WTC11 (cell line): Measurements from ENCODE around the gene CMTM2. TPM values are rescaled to one million over a fixed set of nuclear protein-coding genes. Genes with fewer than 3 reads are reported as not detected.

Source experiments
- ATAC-seq: fragments of 200-7000 bp; cut with Tn5 transposase; 2 replicates; pipeline ENCODE4 v1.10.0; 2021; ENCODE audit warnings: mild to moderate bottlenecking, moderate library complexity
- CTCF ChIA-PET: fragments of 300-600 bp; sonication (Branson Sonifier 250); formaldehyde crosslinking; loops from one replicate; lab custom pipeline; 2021; ENCODE audit warnings: antibody characterized with exemption; lab: Charles Lee
- POLR2A ChIA-PET: fragments of 350-600 bp; sonication (Branson Sonifier 250); formaldehyde crosslinking; loops from one replicate; lab custom pipeline; 2021; ENCODE audit warnings: antibody characterized with exemption; lab: Charles Lee
- DNase-seq: peaks from one replicate; pipeline ENCODE4 v3.0.0; 2021; ENCODE audit warnings: low spot score
- H3K27ac Mint-ChIP-seq: 2 replicates; pipeline ENCODE4 v1.8.0; 2021; ENCODE audit warnings: mixed read lengths
- H3K27me3 Mint-ChIP-seq: 2 replicates; pipeline ENCODE4 v1.8.0; 2021; ENCODE audit warnings: low read depth, mild to moderate bottlenecking, moderate library complexity, mixed read lengths
- H3K36me3 Mint-ChIP-seq: 2 replicates; pipeline ENCODE4 v1.8.0; 2021; ENCODE audit warnings: mixed read lengths
- H3K4me1 Mint-ChIP-seq: 2 replicates; pipeline ENCODE4 v1.8.0; 2022; ENCODE audit warnings: mixed read lengths
- H3K4me3 Mint-ChIP-seq: 2 replicates; pipeline ENCODE4 v1.8.0; 2021; ENCODE audit warnings: mild to moderate bottlenecking, moderate library complexity, mixed read lengths
- H3K9me3 Mint-ChIP-seq: 2 replicates; pipeline ENCODE4 v1.8.0; 2021; ENCODE audit warnings: mixed read lengths
- CREB1 ChIP-seq: sonication (generic); formaldehyde crosslinking; IDR thresholded peaks from 2 replicates; pipeline ENCODE4 v1.8.0; 2023; ENCODE audit warnings: mild to moderate bottlenecking, missing genetic modification reagents
- ESRRA ChIP-seq: sonication (generic); formaldehyde crosslinking; IDR thresholded peaks from 2 replicates; pipeline ENCODE4 v1.8.1; 2022; ENCODE audit warnings: mild to moderate bottlenecking, missing genetic modification reagents, borderline replicate concordance
- ETV6 ChIP-seq: sonication (generic); formaldehyde crosslinking; IDR thresholded peaks from 2 replicates; pipeline ENCODE4 v1.8.1; 2022; ENCODE audit warnings: mild to moderate bottlenecking, missing genetic modification reagents
- FOXP1 ChIP-seq: sonication (generic); formaldehyde crosslinking; IDR thresholded peaks from 2 replicates; pipeline ENCODE4 v1.8.0; 2022; ENCODE audit warnings: missing genetic modification reagents, mild to moderate bottlenecking, moderate library complexity, borderline replicate concordance
- GRHL2 ChIP-seq: fragments of 250-450 bp; sonication (Bioruptor Pico); IDR thresholded peaks from 2 replicates; pipeline ENCODE4 v1.8.0; 2022; ENCODE audit warnings: mild to moderate bottlenecking, moderate library complexity; ENCODE audit not compliant: insufficient replicate concordance, severe bottlenecking
- GTF2I ChIP-seq: fragments of 250-450 bp; sonication (Bioruptor Pico); conservative IDR thresholded peaks from 2 replicates; pipeline ENCODE4 v1.4.0; 2021; ENCODE audit warnings: mild to moderate bottlenecking
- IRF2 ChIP-seq: sonication (generic); formaldehyde crosslinking; IDR thresholded peaks from 2 replicates; pipeline ENCODE4 v1.8.0; 2022; ENCODE audit warnings: low read depth, missing genetic modification reagents, borderline replicate concordance
- JUN ChIP-seq: sonication (generic); formaldehyde crosslinking; IDR thresholded peaks from 2 replicates; pipeline ENCODE4 v1.8.0; 2023; ENCODE audit warnings: mild to moderate bottlenecking, missing genetic modification reagents
- NFE2L1 ChIP-seq: sonication (generic); formaldehyde crosslinking; IDR thresholded peaks from 2 replicates; pipeline ENCODE4 v1.8.1; 2023; ENCODE audit warnings: missing genetic modification reagents
- NFYB ChIP-seq: sonication (generic); formaldehyde crosslinking; conservative IDR thresholded peaks from 2 replicates; pipeline ENCODE4 v1.8.0; 2022; ENCODE audit warnings: low read depth, missing genetic modification reagents
- RELA ChIP-seq: sonication (generic); formaldehyde crosslinking; IDR thresholded peaks from 2 replicates; pipeline ENCODE4 v1.8.1; 2022; ENCODE audit warnings: missing genetic modification reagents, mild to moderate bottlenecking, borderline replicate concordance
- SP1 ChIP-seq: sonication (generic); formaldehyde crosslinking; conservative IDR thresholded peaks from 2 replicates; pipeline ENCODE4 v1.8.1; 2022; ENCODE audit warnings: missing genetic modification reagents
- TEAD1 ChIP-seq: sonication (generic); formaldehyde crosslinking; IDR thresholded peaks from 2 replicates; pipeline ENCODE4 v1.8.0; 2022; ENCODE audit warnings: mild to moderate bottlenecking, missing genetic modification reagents
- total RNA-seq: library from RNA; stranded (reverse); gene quantifications from 3 replicates; pipeline ENCODE4 v1.2.3, GENCODE V29; 2021
- TF ChIP-seq, protein P1 (sequence below): sonication (generic); formaldehyde crosslinking; IDR thresholded peaks from 2 replicates; pipeline ENCODE4 v1.8.1; 2022; ENCODE audit warnings: mild to moderate bottlenecking, moderate library complexity, missing genetic modification reagents
- TF ChIP-seq, protein P2 (sequence below): fragments of 250-450 bp; sonication (Bioruptor Pico); conservative IDR thresholded peaks from 2 replicates; pipeline ENCODE4 v1.9.0; 2021; ENCODE audit warnings: mild to moderate bottlenecking
- TF ChIP-seq, protein P3 (sequence below): sonication (generic); formaldehyde crosslinking; IDR thresholded peaks from 2 replicates; pipeline ENCODE4 v1.8.0; 2022; ENCODE audit warnings: mild to moderate bottlenecking, missing genetic modification reagents
- TF ChIP-seq, protein P4 (sequence below): fragments of 250-450 bp; sonication (Bioruptor Pico); IDR thresholded peaks from 2 replicates; pipeline ENCODE4 v1.9.0; 2021; ENCODE audit warnings: moderate library complexity, mild to moderate bottlenecking, inconsistent platforms, borderline replicate concordance
- TF ChIP-seq, protein P5 (sequence below): sonication (generic); formaldehyde crosslinking; IDR thresholded peaks from 2 replicates; pipeline ENCODE4 v1.8.1; 2022; ENCODE audit warnings: mild to moderate bottlenecking, missing genetic modification reagents, moderate library complexity, borderline replicate concordance
- TF ChIP-seq, protein P6 (sequence below): sonication (generic); formaldehyde crosslinking; IDR thresholded peaks from 2 replicates; pipeline ENCODE4 v1.8.1; 2023; ENCODE audit warnings: mild to moderate bottlenecking, missing genetic modification reagents, moderate library complexity
- TF ChIP-seq, protein P7 (sequence below): sonication (generic); formaldehyde crosslinking; IDR thresholded peaks from 2 replicates; pipeline ENCODE4 v1.8.1; 2023; ENCODE audit warnings: mild to moderate bottlenecking, missing genetic modification reagents
- TF ChIP-seq, protein P8 (sequence below): sonication (generic); formaldehyde crosslinking; IDR thresholded peaks from 2 replicates; pipeline ENCODE4 v1.8.0; 2022; ENCODE audit warnings: mild to moderate bottlenecking, missing genetic modification reagents
- TF ChIP-seq, protein P9 (sequence below): sonication (generic); formaldehyde crosslinking; IDR thresholded peaks from 2 replicates; pipeline ENCODE4 v1.8.1; 2023; ENCODE audit warnings: mild to moderate bottlenecking, missing genetic modification reagents, borderline replicate concordance

The CMTM2 gene
- total RNA-seq, 1 experiment from 2014 or later = not detected

DNA sequence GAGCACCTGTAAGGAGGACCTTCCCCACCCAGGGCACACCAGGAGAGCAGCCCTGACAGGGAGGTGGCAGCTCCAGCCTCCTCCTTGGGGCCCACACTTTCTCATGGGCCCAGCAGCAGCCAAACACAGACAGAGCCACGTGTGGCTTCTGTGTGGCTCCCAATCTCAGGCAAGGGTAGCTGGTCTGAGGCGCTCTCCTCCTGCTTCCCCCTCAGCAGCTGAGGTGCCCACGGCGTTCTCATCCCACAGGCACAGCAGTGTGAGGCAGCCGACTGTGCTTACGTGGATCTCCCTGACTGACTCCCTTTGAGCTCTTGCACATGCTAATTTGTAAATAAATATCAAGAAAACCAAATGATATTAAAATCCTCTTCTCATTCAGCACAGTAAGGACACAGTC lies 56.1 kb downstream of the CMTM2 start:
- POLR2A ChIA-PET = no interaction called here
- H3K4me1 Mint-ChIP-seq = peaks cover 31% of the 10 kb centered on the region
- ATAC-seq = no peak
- no peaks in the 10 kb centered on the region for H3K27me3 Mint-ChIP-seq
- TF ChIP-seq, protein P1, sequence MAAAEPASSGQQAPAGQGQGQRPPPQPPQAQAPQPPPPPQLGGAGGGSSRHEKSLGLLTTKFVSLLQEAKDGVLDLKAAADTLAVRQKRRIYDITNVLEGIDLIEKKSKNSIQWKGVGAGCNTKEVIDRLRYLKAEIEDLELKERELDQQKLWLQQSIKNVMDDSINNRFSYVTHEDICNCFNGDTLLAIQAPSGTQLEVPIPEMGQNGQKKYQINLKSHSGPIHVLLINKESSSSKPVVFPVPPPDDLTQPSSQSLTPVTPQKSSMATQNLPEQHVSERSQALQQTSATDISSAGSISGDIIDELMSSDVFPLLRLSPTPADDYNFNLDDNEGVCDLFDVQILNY (CRISPR knock-in tag) = no peak
- TF ChIP-seq RELA (CRISPR knock-in tag) (no peak), NFE2L1 (CRISPR knock-in tag) (no peak), SP1 (CRISPR knock-in tag) (no peak), IRF2 (CRISPR knock-in tag) (no peak), FOXP1 (no peak), ETV6 (CRISPR knock-in tag) (no peak), JUN (no peak), ESRRA (CRISPR knock-in tag) (no peak), NFYB (no peak), GRHL2 (no peak)
- TF ChIP-seq, protein P2, sequence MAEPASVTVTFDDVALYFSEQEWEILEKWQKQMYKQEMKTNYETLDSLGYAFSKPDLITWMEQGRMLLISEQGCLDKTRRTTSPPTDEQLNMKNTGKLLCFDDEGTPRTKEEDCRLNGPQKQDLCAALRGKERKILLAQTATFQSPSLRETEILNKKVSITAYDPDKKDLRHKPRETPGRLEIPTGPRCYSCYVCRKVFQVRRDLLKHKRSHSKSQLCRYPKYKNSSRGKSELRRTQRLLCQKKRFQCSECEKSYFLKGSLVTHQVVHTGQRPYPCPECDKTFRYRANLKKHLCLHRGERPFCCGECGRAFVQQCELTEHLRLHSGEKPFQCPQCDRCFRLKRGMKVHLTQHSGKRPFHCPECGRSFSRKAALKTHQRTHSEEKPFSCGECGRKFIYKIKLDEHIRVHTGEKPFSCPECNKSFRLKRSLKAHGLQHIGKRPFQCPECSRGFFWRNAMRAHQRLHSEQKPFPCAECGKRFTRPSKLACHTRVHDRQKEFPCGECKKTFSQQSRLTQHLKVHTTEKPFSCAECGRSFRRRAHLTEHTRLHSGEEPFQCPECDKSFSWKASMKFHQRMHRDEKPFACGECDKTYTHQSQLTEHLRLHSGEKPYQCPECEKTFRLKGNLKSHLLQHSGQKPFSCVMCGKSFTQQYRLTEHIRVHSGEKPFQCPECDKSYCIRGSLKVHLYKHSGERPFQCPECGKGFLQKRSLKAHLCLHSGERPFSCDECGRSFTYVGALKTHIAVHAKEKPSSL = no peak
- TF ChIP-seq, protein P3, sequence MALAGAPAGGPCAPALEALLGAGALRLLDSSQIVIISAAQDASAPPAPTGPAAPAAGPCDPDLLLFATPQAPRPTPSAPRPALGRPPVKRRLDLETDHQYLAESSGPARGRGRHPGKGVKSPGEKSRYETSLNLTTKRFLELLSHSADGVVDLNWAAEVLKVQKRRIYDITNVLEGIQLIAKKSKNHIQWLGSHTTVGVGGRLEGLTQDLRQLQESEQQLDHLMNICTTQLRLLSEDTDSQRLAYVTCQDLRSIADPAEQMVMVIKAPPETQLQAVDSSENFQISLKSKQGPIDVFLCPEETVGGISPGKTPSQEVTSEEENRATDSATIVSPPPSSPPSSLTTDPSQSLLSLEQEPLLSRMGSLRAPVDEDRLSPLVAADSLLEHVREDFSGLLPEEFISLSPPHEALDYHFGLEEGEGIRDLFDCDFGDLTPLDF (CRISPR knock-in tag) = no peak
- TF ChIP-seq, protein P4, sequence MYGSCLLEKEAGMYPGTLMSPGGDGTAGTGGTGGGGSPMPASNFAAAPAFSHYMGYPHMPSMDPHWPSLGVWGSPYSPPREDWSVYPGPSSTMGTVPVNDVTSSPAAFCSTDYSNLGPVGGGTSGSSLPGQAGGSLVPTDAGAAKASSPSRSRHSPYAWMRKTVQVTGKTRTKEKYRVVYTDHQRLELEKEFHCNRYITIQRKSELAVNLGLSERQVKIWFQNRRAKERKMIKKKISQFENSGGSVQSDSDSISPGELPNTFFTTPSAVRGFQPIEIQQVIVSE (CRISPR knock-in tag) = no peak
- TF ChIP-seq, all 79 proteins: peak for 0
- no peaks in the 10 kb centered on the region for H3K9me3 Mint-ChIP-seq
- no peak overlapping the region for H3K4me3 Mint-ChIP-seq
- peaks cover 37% of the 10 kb centered on the region for H3K36me3 Mint-ChIP-seq
- no peak overlapping the region; the same call in 1 of the 2 replicates for H3K27ac Mint-ChIP-seq
- CTCF ChIA-PET = interaction anchor here (1.2 to 1.7 kb wide), 3 partner anchors 16 to 27 kb away, joined by 3 to 15 read pairs (median 5); no protein-coding TSS in a partner anchor
- DNase-seq = no peak

DNA sequence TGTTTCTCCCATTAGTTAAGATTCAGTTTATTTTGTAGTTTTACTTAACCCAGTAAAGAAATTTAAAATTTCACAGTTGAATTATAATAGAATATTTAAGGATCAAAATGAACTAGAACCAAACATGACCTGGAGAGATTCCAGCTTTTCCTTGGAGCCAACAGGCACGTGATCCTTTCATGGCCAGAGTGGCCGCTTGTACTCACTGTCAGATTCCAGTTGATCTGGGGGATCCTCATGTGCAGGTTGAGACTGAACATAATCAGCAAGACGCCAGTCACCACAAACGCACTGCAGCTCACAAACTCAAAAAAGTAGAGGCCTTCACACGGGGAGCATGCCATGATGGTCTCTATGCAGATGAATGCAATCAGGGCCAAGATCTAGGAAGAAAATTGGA lies 56.9 kb downstream of the CMTM2 start:
- Mint-ChIP-seq H3K36me3 (peaks cover 37% of the 10 kb centered on the region), H3K27me3 (no peaks in the 10 kb centered on the region), H3K9me3 (no peaks in the 10 kb centered on the region), H3K4me1 (peaks cover 37% of the 10 kb centered on the region), H3K27ac (no peak overlapping the region), H3K4me3 (no peak overlapping the region)
- ChIA-PET CTCF (interaction anchor here (1.2 to 1.7 kb wide), 3 partner anchors 15 to 28 kb away, joined by 3 to 15 read pairs (median 5); no protein-coding TSS in a partner anchor), POLR2A (no interaction called here)
- ATAC-seq (no peak), DNase-seq (no peak)
- TF ChIP-seq GRHL2 = no peak
- TF ChIP-seq TEAD1 (CRISPR knock-in tag) = no peak
- no peak for TF ChIP-seq CREB1 (CRISPR knock-in tag)
- no peak for TF ChIP-seq ESRRA (CRISPR knock-in tag)
- TF ChIP-seq, protein P5, sequence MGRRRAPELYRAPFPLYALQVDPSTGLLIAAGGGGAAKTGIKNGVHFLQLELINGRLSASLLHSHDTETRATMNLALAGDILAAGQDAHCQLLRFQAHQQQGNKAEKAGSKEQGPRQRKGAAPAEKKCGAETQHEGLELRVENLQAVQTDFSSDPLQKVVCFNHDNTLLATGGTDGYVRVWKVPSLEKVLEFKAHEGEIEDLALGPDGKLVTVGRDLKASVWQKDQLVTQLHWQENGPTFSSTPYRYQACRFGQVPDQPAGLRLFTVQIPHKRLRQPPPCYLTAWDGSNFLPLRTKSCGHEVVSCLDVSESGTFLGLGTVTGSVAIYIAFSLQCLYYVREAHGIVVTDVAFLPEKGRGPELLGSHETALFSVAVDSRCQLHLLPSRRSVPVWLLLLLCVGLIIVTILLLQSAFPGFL (CRISPR knock-in tag) = no peak
- TF ChIP-seq, protein P6, sequence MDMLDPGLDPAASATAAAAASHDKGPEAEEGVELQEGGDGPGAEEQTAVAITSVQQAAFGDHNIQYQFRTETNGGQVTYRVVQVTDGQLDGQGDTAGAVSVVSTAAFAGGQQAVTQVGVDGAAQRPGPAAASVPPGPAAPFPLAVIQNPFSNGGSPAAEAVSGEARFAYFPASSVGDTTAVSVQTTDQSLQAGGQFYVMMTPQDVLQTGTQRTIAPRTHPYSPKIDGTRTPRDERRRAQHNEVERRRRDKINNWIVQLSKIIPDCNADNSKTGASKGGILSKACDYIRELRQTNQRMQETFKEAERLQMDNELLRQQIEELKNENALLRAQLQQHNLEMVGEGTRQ (CRISPR knock-in tag) = no peak
- TF ChIP-seq GTF2I (CRISPR knock-in tag) = no peak
- TF ChIP-seq, protein P7, sequence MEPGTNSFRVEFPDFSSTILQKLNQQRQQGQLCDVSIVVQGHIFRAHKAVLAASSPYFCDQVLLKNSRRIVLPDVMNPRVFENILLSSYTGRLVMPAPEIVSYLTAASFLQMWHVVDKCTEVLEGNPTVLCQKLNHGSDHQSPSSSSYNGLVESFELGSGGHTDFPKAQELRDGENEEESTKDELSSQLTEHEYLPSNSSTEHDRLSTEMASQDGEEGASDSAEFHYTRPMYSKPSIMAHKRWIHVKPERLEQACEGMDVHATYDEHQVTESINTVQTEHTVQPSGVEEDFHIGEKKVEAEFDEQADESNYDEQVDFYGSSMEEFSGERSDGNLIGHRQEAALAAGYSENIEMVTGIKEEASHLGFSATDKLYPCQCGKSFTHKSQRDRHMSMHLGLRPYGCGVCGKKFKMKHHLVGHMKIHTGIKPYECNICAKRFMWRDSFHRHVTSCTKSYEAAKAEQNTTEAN = no peak
- TF ChIP-seq, protein P8, sequence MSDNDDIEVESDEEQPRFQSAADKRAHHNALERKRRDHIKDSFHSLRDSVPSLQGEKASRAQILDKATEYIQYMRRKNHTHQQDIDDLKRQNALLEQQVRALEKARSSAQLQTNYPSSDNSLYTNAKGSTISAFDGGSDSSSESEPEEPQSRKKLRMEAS (CRISPR knock-in tag) = no peak
- TF ChIP-seq, protein P9, sequence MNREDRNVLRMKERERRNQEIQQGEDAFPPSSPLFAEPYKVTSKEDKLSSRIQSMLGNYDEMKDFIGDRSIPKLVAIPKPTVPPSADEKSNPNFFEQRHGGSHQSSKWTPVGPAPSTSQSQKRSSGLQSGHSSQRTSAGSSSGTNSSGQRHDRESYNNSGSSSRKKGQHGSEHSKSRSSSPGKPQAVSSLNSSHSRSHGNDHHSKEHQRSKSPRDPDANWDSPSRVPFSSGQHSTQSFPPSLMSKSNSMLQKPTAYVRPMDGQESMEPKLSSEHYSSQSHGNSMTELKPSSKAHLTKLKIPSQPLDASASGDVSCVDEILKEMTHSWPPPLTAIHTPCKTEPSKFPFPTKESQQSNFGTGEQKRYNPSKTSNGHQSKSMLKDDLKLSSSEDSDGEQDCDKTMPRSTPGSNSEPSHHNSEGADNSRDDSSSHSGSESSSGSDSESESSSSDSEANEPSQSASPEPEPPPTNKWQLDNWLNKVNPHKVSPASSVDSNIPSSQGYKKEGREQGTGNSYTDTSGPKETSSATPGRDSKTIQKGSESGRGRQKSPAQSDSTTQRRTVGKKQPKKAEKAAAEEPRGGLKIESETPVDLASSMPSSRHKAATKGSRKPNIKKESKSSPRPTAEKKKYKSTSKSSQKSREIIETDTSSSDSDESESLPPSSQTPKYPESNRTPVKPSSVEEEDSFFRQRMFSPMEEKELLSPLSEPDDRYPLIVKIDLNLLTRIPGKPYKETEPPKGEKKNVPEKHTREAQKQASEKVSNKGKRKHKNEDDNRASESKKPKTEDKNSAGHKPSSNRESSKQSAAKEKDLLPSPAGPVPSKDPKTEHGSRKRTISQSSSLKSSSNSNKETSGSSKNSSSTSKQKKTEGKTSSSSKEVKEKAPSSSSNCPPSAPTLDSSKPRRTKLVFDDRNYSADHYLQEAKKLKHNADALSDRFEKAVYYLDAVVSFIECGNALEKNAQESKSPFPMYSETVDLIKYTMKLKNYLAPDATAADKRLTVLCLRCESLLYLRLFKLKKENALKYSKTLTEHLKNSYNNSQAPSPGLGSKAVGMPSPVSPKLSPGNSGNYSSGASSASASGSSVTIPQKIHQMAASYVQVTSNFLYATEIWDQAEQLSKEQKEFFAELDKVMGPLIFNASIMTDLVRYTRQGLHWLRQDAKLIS (CRISPR knock-in tag) = no peak
